Caco-2 (cell line): ENCODE results near the gene EGFR. TPM values are rescaled to one million over a fixed set of nuclear protein-coding genes. Genes with fewer than 3 reads are reported as not detected.

Source experiments
- BruUV-seq: library from RNA; stranded (reverse); fragments of 400-500 nt; replicated peaks from 2 replicates; lab custom pipeline; 2021; lab: Mats Ljungman, UMichigan
- CTCF ChIA-PET: fragments of 300-600 bp; sonication (Branson Sonifier 250); formaldehyde crosslinking; loops from one replicate; lab custom pipeline; 2022; ENCODE audit warnings: antibody characterized with exemption; lab: Charles Lee
- POLR2A ChIA-PET: fragments of 300-600 bp; sonication (Branson Sonifier 250); formaldehyde crosslinking; loops from one replicate; lab custom pipeline; 2022; ENCODE audit warnings: antibody characterized with exemption; lab: Charles Lee
- DNase-seq, 2 experiments: peaks; one replicate each; pipeline versions ENCODE4 v3.0.0 to v3.0.0-alpha.2; 2020 to 2022
- H3K27me3 ChIP-seq: replicated peaks from 2 replicates; pipeline ENCODE4 v1.6.0; 2011; ENCODE audit warnings: low read length; ENCODE audit not compliant: control insufficient read depth, insufficient read depth
- H3K36me3 ChIP-seq: 2 replicates; pipeline ENCODE4 v1.5.1; 2011; ENCODE audit warnings: low read length; ENCODE audit not compliant: control insufficient read depth, insufficient read depth
- H3K4me1 ChIP-seq: fragments of 250-450 bp; sonication (Bioruptor Pico); 2 replicates; pipeline ENCODE4 v1.5.1; 2020; ENCODE audit warnings: mild to moderate bottlenecking
- H3K4me3 ChIP-seq: 2 replicates; pipeline ENCODE4 v1.5.1; 2011; ENCODE audit warnings: low read depth, mild to moderate bottlenecking, control low read depth, low read length
- H3K9me3 ChIP-seq: fragments of 250-450 bp; sonication (Bioruptor Pico); 2 replicates; pipeline ENCODE4 v1.5.1; 2020; ENCODE audit warnings: mild to moderate bottlenecking, moderate library complexity
- H3K27ac Mint-ChIP-seq: one replicate; pipeline ENCODE4 v1.8.0; 2022; ENCODE audit warnings: mixed read lengths; ENCODE audit not compliant: unreplicated experiment
- H3K27me3 Mint-ChIP-seq: one replicate; pipeline ENCODE4 v1.8.0; 2022; ENCODE audit warnings: mixed read lengths; ENCODE audit not compliant: insufficient read depth, unreplicated experiment
- H3K36me3 Mint-ChIP-seq: one replicate; pipeline ENCODE4 v1.8.0; 2022; ENCODE audit warnings: mild to moderate bottlenecking, mixed read lengths; ENCODE audit not compliant: insufficient read depth, unreplicated experiment
- H3K4me1 Mint-ChIP-seq: one replicate; pipeline ENCODE4 v1.8.0; 2022; ENCODE audit warnings: low read depth, mixed read lengths; ENCODE audit not compliant: unreplicated experiment
- H3K4me3 Mint-ChIP-seq: one replicate; pipeline ENCODE4 v1.8.0; 2022; ENCODE audit warnings: mild to moderate bottlenecking, moderate library complexity, mixed read lengths; ENCODE audit not compliant: unreplicated experiment
- H3K9me3 Mint-ChIP-seq: one replicate; pipeline ENCODE4 v1.8.0; 2022; ENCODE audit warnings: mixed read lengths; ENCODE audit not compliant: unreplicated experiment
- CTCF ChIP-seq, 2 experiments: fragments of 200-600 bp in 1 of 2; IDR thresholded peaks; 1 replicate in 1 of 2; 2 replicates in 1 of 2; pipeline versions ENCODE4 v1.5.1 to v1.8.0; 2011 to 2022; ENCODE audit warnings: antibody characterized with exemption in 1 of 2, control low read depth in 1 of 2, inconsistent platforms in 1 of 2, low read depth in 1 of 2, low read length in 1 of 2, mild to moderate bottlenecking in 1 of 2, moderate library complexity in 1 of 2; ENCODE audit not compliant: insufficient read depth in 1 of 2, severe bottlenecking in 1 of 2, unreplicated experiment in 1 of 2
- intact Hi-C: fragments of 100-400 bp; cut with micrococcal nuclease; formaldehyde crosslinking; loops from one replicate; pipeline ENCODE4 v1.10.0; 2022; ENCODE audit not compliant: unreplicated experiment
- total RNA-seq: library from RNA; stranded (reverse); gene quantifications from 2 replicates; pipeline ENCODE4 v1.2.3, GENCODE V29; 2022

The EGFR gene
- total RNA-seq, 1 experiment from 2014 or later = 60.1 TPM

GRCh38 chr7:54995610-54996363 lies 23.0 kb upstream of the EGFR start:
- peaks cover 3% of the 10 kb centered on the region for H3K27me3 Mint-ChIP-seq
- H3K9me3 Mint-ChIP-seq = peaks cover 8% of the 10 kb centered on the region
- ChIA-PET CTCF (interaction anchor here (1.6 kb wide), 1 partner anchor 260 kb away, joined by 4 read pairs; no protein-coding TSS in a partner anchor), POLR2A (interaction anchor here (0.6 kb wide), 1 partner anchor 19 kb away, joined by 3 read pairs; no protein-coding TSS in a partner anchor)
- H3K27ac Mint-ChIP-seq = peak overlapping the region; percentile 36
- peak overlapping the region; percentile 30 for H3K4me3 Mint-ChIP-seq
- peaks cover 19% of the 10 kb centered on the region for H3K4me1 Mint-ChIP-seq
- peaks cover 13% of the 10 kb centered on the region for H3K4me1 ChIP-seq
- H3K36me3 ChIP-seq = no peaks in the 10 kb centered on the region; the same call in 1 of the 2 replicates
- no TSS peak for BruUV-seq
- H3K9me3 ChIP-seq = 0 out of 2 replicates have a peak, but pooled peaks cover 3% of the 10 kb centered on the region
- intact Hi-C loops = no loop called here
- no peaks in the 10 kb centered on the region for H3K36me3 Mint-ChIP-seq
- no peak overlapping the region for H3K4me3 ChIP-seq
- H3K27me3 ChIP-seq = no peaks in the 10 kb centered on the region
- no peak for DNase-seq
- no peak for TF ChIP-seq CTCF (IDR thresholded peaks at IDR 0.05; ENCODE audit: insufficient read depth in 1 of 2, low read depth in 1 of 2, low read length in 1 of 2, severe bottlenecking in 1 of 2, unreplicated experiment in 1 of 2)

GRCh38 chr7:54996391-54996790 lies 22.4 kb upstream of the EGFR start:
- Histone ChIP-seq H3K4me3 (no peak overlapping the region), H3K36me3 (no peaks in the 10 kb centered on the region), H3K27me3 (no peaks in the 10 kb centered on the region), H3K9me3 (0 out of 2 replicates have a peak, but pooled peaks cover 3% of the 10 kb centered on the region), H3K4me1 (peaks cover 13% of the 10 kb centered on the region)
- DNase-seq = no peak
- BruUV-seq = no TSS peak
- Mint-ChIP-seq H3K4me3 (peak overlapping the region; percentile 30), H3K9me3 (peaks cover 2% of the 10 kb centered on the region), H3K4me1 (peaks cover 19% of the 10 kb centered on the region), H3K36me3 (no peaks in the 10 kb centered on the region), H3K27me3 (peaks cover 3% of the 10 kb centered on the region), H3K27ac (peak overlapping the region; percentile 36)
- ChIA-PET CTCF (interaction anchor here (1.6 kb wide), 1 partner anchor 259 kb away, joined by 4 read pairs; no protein-coding TSS in a partner anchor), POLR2A (no interaction called here)
- no peak for TF ChIP-seq CTCF (IDR thresholded peaks at IDR 0.05; ENCODE audit: insufficient read depth in 1 of 2, low read depth in 1 of 2, low read length in 1 of 2, severe bottlenecking in 1 of 2, unreplicated experiment in 1 of 2)
- intact Hi-C loops = no loop called here

GRCh38 chr7:55004579-55004978 lies 14.2 kb upstream of the EGFR start:
- H3K4me1 Mint-ChIP-seq = no peaks in the 10 kb centered on the region
- peaks cover 3% of the 10 kb centered on the region for H3K27me3 Mint-ChIP-seq
- no peak overlapping the region for H3K4me3 Mint-ChIP-seq
- no TSS peak for BruUV-seq
- H3K4me1 ChIP-seq = no peaks in the 10 kb centered on the region
- ChIA-PET CTCF (no interaction called here), POLR2A (no interaction called here)
- H3K9me3 Mint-ChIP-seq = no peaks in the 10 kb centered on the region
- no peak for DNase-seq
- H3K4me3 ChIP-seq = no peak overlapping the region
- no peak for TF ChIP-seq CTCF (IDR thresholded peaks at IDR 0.05; ENCODE audit: insufficient read depth in 1 of 2, low read depth in 1 of 2, low read length in 1 of 2, severe bottlenecking in 1 of 2, unreplicated experiment in 1 of 2)
- no peaks in the 10 kb centered on the region for H3K36me3 Mint-ChIP-seq
- no peaks in the 10 kb centered on the region for H3K9me3 ChIP-seq
- intact Hi-C loops = no loop called here
- H3K36me3 ChIP-seq = no peaks in the 10 kb centered on the region
- no peak overlapping the region for H3K27ac Mint-ChIP-seq
- H3K27me3 ChIP-seq = no peaks in the 10 kb centered on the region
